Adrenal gland (tissue), 19 donors: ENCODE measurements around the gene INTS3. TPM values are rescaled to one million over a fixed set of nuclear protein-coding genes. Genes with fewer than 3 reads are reported as not detected.

Experiments
- DNase-seq, 7 donors: peaks; one replicate each; pipeline ENCODE4 v3.0.0-alpha.2; 2019 to 2020
- H3K27ac ChIP-seq, 5 donors: fragments of 200-600 bp; sonication (generic) in 4 of 5; 1 replicate in 3 of 5; 2 replicates in 2 of 5; pipeline versions ENCODE4 v1.5.1 to v1.8.0; 2016 to 2020; ENCODE audit warnings: mild to moderate bottlenecking in 1 of 5
- H3K27me3 ChIP-seq: fragments of 200-600 bp; 2 replicates; pipeline ENCODE4 v1.8.0; 2021
- H3K36me3 ChIP-seq, 2 donors: fragments of 200-600 bp; replicated peaks in 1 of 2; 1 replicate in 1 of 2; 2 replicates in 1 of 2; pipeline versions ENCODE4 v1.5.1 to v1.8.0; 2018 to 2022
- H3K4me1 ChIP-seq, 2 donors: fragments of 200-600 bp; replicated peaks in 1 of 2; 1 replicate in 1 of 2; 2 replicates in 1 of 2; pipeline versions ENCODE4 v1.5.1 to v1.8.0; 2018 to 2021
- H3K4me3 ChIP-seq, 4 donors: fragments of 200-600 bp; sonication (generic) in 3 of 4; one replicate each; pipeline ENCODE4 v1.5.1; 2016 to 2018
- H3K9me3 ChIP-seq, 3 donors: fragments of 200-600 bp; sonication (generic) in 1 of 3; replicated peaks in 1 of 3; 1 replicate in 2 of 3; 2 replicates in 1 of 3; pipeline versions ENCODE4 v1.5.1 to v1.8.0; 2016 to 2021
- POLR2A ChIP-seq, 2 donors: fragments of 450-650 bp; IDR thresholded peaks; one replicate each; pipeline ENCODE4 v1.6.1; 2017; ENCODE audit warnings: antibody characterized with exemption in 2 of 2, mild to moderate bottlenecking in 2 of 2, moderate library complexity in 1 of 2
- WGBS, 4 donors: extraction: QIAGEN DNeasy Blood & Tissue Kit in 2 of 4; methylation state at CpG; one replicate each; pipeline versions ENCODE4 v1.1.5 to v1.1.7; 2013 to 2017; 5-methylcytosine and 5-hydroxymethylcytosine counted together
- intact Hi-C, 2 donors: fragments of 100-400 bp; cut with DNase I; formaldehyde crosslinking; loops; one replicate each; pipeline versions ENCODE4 v1.14.1 to v1.15.0; 2022 to 2023
- long read RNA-seq, 10 donors: library from polyadenylated mRNA in 3 of 10; unstranded in 2 of 10; stranded (forward) in 1 of 10; transcript quantifications; one replicate each; pipeline ENCODE4 v2.0.0 and lab custom pipeline, GENCODE V29; 2021 to 2026
- polyA plus RNA-seq, 3 donors: library from polyadenylated mRNA; stranded (reverse); fragments of 200-250 nt in 2 of 3; fragments of 350-450 nt in 1 of 3; fragmentation: Illumina TruSeq in 1 of 3; extraction: RNeasy Lipid Tissue Mini Kit (QIAGEN cat#74804) in 1 of 3; gene quantifications; one replicate each; pipeline ENCODE4 v1.2.3, GENCODE V29; 2013 to 2014
- total RNA-seq, 9 donors: library from RNA; depleted of rRNA in 4 of 9; stranded (reverse); fragments of >200 nt in 4 of 9; fragments of 120-200 nt in 1 of 9; fragmentation: NEBNext Ultra II Directional in 1 of 9; extraction: Animal tissue kit (Norgen Biotek cat#: 25700) in 1 of 9; gene quantifications; one replicate each; pipeline versions ENCODE4 v1.1.0 to v1.2.4, GENCODE V29; 2013 to 2023
- TF ChIP-seq, protein P1 (sequence below), 6 experiments: fragments of 450-650 bp in 4 of 6; fragments of 200-600 bp in 2 of 6; sonication (generic) in 1 of 6; IDR thresholded peaks; 1 replicate in 5 of 6; 2 replicates in 1 of 6; pipeline versions ENCODE4 v1.5.1 to v1.8.0; 2016 to 2021; ENCODE audit warnings: antibody characterized with exemption in 6 of 6, mild to moderate bottlenecking in 2 of 6, moderate library complexity in 1 of 6
- donor health status: healthy with polysubstance abuse.
- donor health status: Bipolar disorder and iron deficiency.
- donor health status: DM: yes; HTN: yes; CAD: no.
- donor health status: DM: no; HTN: no; CAD: no.
- donor health status: DM: no; HTN: no; CAD: no.
- donor health status: DM: yes; HTN: yes; CAD: no.

INTS3 gene, protein sequence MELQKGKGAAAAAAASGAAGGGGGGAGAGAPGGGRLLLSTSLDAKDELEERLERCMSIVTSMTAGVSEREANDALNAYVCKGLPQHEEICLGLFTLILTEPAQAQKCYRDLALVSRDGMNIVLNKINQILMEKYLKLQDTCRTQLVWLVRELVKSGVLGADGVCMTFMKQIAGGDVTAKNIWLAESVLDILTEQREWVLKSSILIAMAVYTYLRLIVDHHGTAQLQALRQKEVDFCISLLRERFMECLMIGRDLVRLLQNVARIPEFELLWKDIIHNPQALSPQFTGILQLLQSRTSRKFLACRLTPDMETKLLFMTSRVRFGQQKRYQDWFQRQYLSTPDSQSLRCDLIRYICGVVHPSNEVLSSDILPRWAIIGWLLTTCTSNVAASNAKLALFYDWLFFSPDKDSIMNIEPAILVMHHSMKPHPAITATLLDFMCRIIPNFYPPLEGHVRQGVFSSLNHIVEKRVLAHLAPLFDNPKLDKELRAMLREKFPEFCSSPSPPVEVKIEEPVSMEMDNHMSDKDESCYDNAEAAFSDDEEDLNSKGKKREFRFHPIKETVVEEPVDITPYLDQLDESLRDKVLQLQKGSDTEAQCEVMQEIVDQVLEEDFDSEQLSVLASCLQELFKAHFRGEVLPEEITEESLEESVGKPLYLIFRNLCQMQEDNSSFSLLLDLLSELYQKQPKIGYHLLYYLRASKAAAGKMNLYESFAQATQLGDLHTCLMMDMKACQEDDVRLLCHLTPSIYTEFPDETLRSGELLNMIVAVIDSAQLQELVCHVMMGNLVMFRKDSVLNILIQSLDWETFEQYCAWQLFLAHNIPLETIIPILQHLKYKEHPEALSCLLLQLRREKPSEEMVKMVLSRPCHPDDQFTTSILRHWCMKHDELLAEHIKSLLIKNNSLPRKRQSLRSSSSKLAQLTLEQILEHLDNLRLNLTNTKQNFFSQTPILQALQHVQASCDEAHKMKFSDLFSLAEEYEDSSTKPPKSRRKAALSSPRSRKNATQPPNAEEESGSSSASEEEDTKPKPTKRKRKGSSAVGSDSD
- total RNA-seq: 10 to 100 TPM; 40.7 to 88.1 (median 54.3) TPM
- polyA plus RNA-seq: 100 to 1,000 TPM in 2 of 3 donors, 10 to 100 TPM in 1; 60.2 to 148 (median 114) TPM
- long read RNA-seq, donor 1, full-length matches to known transcripts: 4 of 4 reads
- long read RNA-seq, donor 1, partial matches to known transcripts: 0 of 4 reads
- long read RNA-seq, donor 1, other reads (novel, unspliced or antisense): 0 of 4 reads
- long read RNA-seq, donor 2, full-length matches to known transcripts: 1 of 10 reads
- long read RNA-seq, donor 2, partial matches to known transcripts: 9 of 10 reads
- long read RNA-seq, donor 2, other reads (novel, unspliced or antisense): 0 of 10 reads
- long read RNA-seq, donor 3, full-length matches to known transcripts: 7 of 7 reads
- long read RNA-seq, donor 3, partial matches to known transcripts: 0 of 7 reads
- long read RNA-seq, donor 3, other reads (novel, unspliced or antisense): 0 of 7 reads
- long read RNA-seq, donor 4, full-length matches to known transcripts: 1 of 6 reads
- long read RNA-seq, donor 4, partial matches to known transcripts: 2 of 6 reads
- long read RNA-seq, donor 4, other reads (novel, unspliced or antisense): 3 of 6 reads
- long read RNA-seq, donor 5, full-length matches to known transcripts: 40 of 69 reads
- long read RNA-seq, donor 5, partial matches to known transcripts: 16 of 69 reads
- long read RNA-seq, donor 5, other reads (novel, unspliced or antisense): 13 of 69 reads
- long read RNA-seq, donor 6, full-length matches to known transcripts: 1 of 3 reads
- long read RNA-seq, donor 6, partial matches to known transcripts: 0 of 3 reads
- long read RNA-seq, donor 6, other reads (novel, unspliced or antisense): 2 of 3 reads
- long read RNA-seq, donor 7, partial matches to known transcripts: 0 of 3 reads
- long read RNA-seq, donor 7, other reads (novel, unspliced or antisense): 0 of 3 reads
- long read RNA-seq, donor 8, partial matches to known transcripts: 8 of 8 reads
- long read RNA-seq, donor 8, other reads (novel, unspliced or antisense): 0 of 8 reads
- long read RNA-seq, donor 9, full-length matches to known transcripts: 3 of 8 reads
- long read RNA-seq, donor 9, partial matches to known transcripts: 5 of 8 reads
- long read RNA-seq, donor 9, other reads (novel, unspliced or antisense): 0 of 8 reads
- long read RNA-seq, donor 10, partial matches to known transcripts: 13 of 13 reads
- long read RNA-seq, donor 10, other reads (novel, unspliced or antisense): 0 of 13 reads

DNA sequence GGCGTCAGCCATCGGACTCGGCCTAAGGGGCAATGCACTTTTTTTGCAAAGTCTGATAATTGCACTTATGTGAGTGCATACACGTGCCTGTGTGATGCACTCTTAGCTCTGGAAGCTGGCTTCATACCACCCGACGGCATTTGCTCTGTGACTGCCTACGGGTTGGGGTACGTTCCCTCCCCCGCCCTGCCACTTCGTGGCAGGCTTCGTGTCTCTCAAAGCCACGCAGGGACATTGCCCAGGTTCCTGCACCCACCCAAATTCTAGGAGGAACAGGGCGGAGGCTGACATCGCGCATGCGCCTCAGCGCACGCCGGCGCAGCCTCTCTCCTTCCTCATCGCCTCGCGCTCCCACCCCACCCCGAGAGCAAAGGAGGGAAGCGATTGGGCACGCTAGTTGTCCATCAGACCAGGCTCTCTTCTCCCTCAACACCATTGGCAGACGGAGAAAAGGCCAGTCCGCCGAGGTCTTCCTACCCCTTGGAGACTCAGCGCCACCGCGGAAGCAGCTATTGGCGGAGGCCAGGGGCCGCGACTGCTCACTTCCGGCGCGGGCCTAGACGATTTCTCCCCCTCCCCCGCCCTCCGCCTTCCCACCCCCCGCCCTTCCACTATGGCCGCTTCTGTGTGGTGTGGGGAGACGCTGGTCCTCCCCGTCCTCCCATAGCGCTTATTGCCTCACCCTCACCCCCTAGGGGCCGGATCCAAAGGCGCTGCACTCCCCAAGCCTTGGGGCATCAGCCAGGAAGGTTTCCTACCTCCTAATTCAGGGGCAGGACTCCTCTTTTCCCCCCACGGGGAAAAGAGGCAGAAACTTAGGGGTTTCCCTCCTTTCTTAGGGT is at the start of gene INTS3:
Gene INTS3, plus strand, starts transcription at position 588 of the 842 bp plus-strand sequence. CDS start 585 bp downstream, outside the sequence.
- Histone ChIP-seq H3K4me1 (peaks cover 14 to 30% of the 10 kb centered on the region in 2 donors), H3K27ac (peak within 1 kb of the TSS; percentile 90 to 98 (median 94)), H3K9me3 (no peaks in the 10 kb centered on the region), H3K27me3 (no peaks in the 10 kb centered on the region), H3K36me3 (no peaks in the 10 kb centered on the region), H3K4me3 (peak within 1 kb of the TSS; percentile 74 to 94 (median 78))
- peak; percentile 100 for DNase-seq
- WGBS, 4 donors: 0% methylated on average over 11 to 49 of the region's 49 CpGs
- TF ChIP-seq POLR2A (IDR thresholded peaks at IDR 0.05): peak; percentile 55 to 72
- TF ChIP-seq, protein P1, sequence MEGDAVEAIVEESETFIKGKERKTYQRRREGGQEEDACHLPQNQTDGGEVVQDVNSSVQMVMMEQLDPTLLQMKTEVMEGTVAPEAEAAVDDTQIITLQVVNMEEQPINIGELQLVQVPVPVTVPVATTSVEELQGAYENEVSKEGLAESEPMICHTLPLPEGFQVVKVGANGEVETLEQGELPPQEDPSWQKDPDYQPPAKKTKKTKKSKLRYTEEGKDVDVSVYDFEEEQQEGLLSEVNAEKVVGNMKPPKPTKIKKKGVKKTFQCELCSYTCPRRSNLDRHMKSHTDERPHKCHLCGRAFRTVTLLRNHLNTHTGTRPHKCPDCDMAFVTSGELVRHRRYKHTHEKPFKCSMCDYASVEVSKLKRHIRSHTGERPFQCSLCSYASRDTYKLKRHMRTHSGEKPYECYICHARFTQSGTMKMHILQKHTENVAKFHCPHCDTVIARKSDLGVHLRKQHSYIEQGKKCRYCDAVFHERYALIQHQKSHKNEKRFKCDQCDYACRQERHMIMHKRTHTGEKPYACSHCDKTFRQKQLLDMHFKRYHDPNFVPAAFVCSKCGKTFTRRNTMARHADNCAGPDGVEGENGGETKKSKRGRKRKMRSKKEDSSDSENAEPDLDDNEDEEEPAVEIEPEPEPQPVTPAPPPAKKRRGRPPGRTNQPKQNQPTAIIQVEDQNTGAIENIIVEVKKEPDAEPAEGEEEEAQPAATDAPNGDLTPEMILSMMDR (IDR thresholded peaks at IDR 0.05): peak in 2 of 6 experiments; percentile 13 to 19
- intact Hi-C loops: no loop called here

DNA sequence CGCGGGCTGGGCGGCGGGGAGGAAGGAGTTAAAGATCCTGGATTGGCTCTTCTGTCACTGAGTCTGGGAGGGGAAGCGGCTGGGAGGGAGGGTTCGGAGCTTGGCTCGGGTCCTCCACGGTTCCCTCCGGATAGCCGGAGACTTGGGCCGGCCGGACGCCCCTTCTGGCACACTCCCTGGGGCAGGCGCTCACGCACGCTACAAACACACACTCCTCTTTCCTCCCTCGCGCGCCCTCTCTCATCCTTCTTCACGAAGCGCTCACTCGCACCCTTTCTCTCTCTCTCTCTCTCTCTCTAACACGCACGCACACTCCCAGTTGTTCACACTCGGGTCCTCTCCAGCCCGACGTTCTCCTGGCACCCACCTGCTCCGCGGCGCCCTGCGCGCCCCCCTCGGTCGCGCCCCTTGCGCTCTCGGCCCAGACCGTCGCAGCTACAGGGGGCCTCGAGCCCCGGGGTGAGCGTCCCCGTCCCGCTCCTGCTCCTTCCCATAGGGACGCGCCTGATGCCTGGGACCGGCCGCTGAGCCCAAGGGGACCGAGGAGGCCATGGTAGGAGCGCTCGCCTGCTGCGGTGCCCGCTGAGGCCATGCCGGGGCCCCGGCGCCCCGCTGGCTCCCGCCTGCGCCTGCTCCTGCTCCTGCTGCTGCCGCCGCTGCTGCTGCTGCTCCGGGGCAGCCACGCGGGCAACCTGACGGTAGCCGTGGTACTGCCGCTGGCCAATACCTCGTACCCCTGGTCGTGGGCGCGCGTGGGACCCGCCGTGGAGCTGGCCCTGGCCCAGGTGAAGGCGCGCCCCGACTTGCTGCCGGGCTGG is 49.1 kb upstream of the INTS3 start, which contains the start of gene NPR1:
Gene NPR1, plus strand, starts transcription at position 170 of the 818 bp plus-strand sequence. Its CDS starts 421 bp downstream, at position 591.
- peak within 1 kb of the TSS in 2 of 4 donors; percentile 49 to 78 for H3K4me3 ChIP-seq
- peak; percentile 52 to 69 (median 62) for DNase-seq
- H3K36me3 ChIP-seq: no peaks in the 10 kb centered on the region
- TF ChIP-seq, protein P1 (IDR thresholded peaks at IDR 0.05): no peak
- peak in 1 of 2 donors; percentile 31 for TF ChIP-seq POLR2A (IDR thresholded peaks at IDR 0.05)
- peaks cover 20% of the 10 kb centered on the region in 2 donors for H3K4me1 ChIP-seq
- peak within 1 kb of the TSS in 2 of 5 donors; percentile 47 to 56 for H3K27ac ChIP-seq
- 0 to 1% (median 1%) methylated on average over 28 to 78 of the region's 78 CpGs for WGBS, 4 donors
- intact Hi-C loops: loop anchor here (2.0 to 10.0 kb wide), 2 partner anchors 70 to 96 kb away; partner anchors contain the start of gene SLC27A3 (in 1 of the 2)
- H3K9me3 ChIP-seq: no peaks in the 10 kb centered on the region
- H3K27me3 ChIP-seq: no peaks in the 10 kb centered on the region
